HepG2 (cell line): ENCODE results near the gene SUPT4H1. TPM values are rescaled to one million over a fixed set of nuclear protein-coding genes. Genes with fewer than 3 reads are reported as not detected.

ENCODE experiments used
- HNRNPL ChIP-seq: fragments of 200-400 bp; formaldehyde crosslinking; IDR thresholded peaks from 2 replicates; pipeline ENCODE4 v1.6.1; 2017; ENCODE audit warnings: mild to moderate bottlenecking, low read depth, low read length
- KLF9 ChIP-seq: IDR thresholded peaks from 2 replicates; pipeline ENCODE4 v1.6.1; 2016; ENCODE audit warnings: low read depth
- MEIS1 ChIP-seq: sonication (generic); formaldehyde crosslinking; IDR thresholded peaks from 2 replicates; pipeline ENCODE4 v1.9.0; 2021; ENCODE audit warnings: mild to moderate bottlenecking, missing genetic modification reagents, moderate library complexity, borderline replicate concordance
- PHF8 ChIP-seq: sonication (generic); formaldehyde crosslinking; IDR thresholded peaks from 2 replicates; pipeline ENCODE4 v1.5.0; 2020; ENCODE audit warnings: missing genetic modification reagents
- TRIM24 ChIP-seq: sonication (generic); formaldehyde crosslinking; IDR thresholded peaks from 2 replicates; pipeline ENCODE4 v1.8.0; 2022; ENCODE audit warnings: mild to moderate bottlenecking, missing genetic modification reagents
- ZFX ChIP-seq: sonication (generic); formaldehyde crosslinking; IDR thresholded peaks from 2 replicates; pipeline ENCODE4 v1.4.0; 2020; ENCODE audit warnings: mild to moderate bottlenecking, low read depth, missing genetic modification reagents, moderate library complexity
- ZFY ChIP-seq: sonication (generic); formaldehyde crosslinking; IDR thresholded peaks from 2 replicates; pipeline ENCODE4 v1.4.0; 2020; ENCODE audit warnings: missing genetic modification reagents
- ZNF20 ChIP-seq: sonication (generic); formaldehyde crosslinking; IDR thresholded peaks from 2 replicates; pipeline ENCODE4 v1.4.0; 2020; ENCODE audit warnings: mild to moderate bottlenecking, moderate library complexity, missing genetic modification reagents
- ZNF451 ChIP-seq: sonication (generic); formaldehyde crosslinking; IDR thresholded peaks from 2 replicates; pipeline ENCODE4 v1.5.0; 2020; ENCODE audit warnings: mild to moderate bottlenecking, missing genetic modification reagents
- polyA plus RNA-seq, 8 experiments: library from polyadenylated mRNA; depleted of rRNA in 3 of 8; stranded (reverse) in 7 of 8; unstranded in 1 of 8; fragments of >200 nt; fragmentation: Illumina TruSeq in 4 of 8; extraction: Trizol in 4 of 8; gene quantifications; 2 replicates each; pipeline versions ENCODE4 v1.2.1 to v1.2.3, GENCODE V29; 2011 to 2016; ENCODE audit warnings: low read depth in 4 of 8, missing spikeins in 1 of 8, mixed read lengths in 1 of 8; ENCODE audit not compliant: insufficient read depth in 1 of 8
- total RNA-seq, 5 experiments: library from RNA; depleted of rRNA; stranded (reverse); fragments of >200 nt; fragmentation: Illumina TruSeq; extraction: Trizol; gene quantifications; 2 replicates each; pipeline ENCODE4 v1.2.3, GENCODE V29; 2016; ENCODE audit warnings: low read depth in 1 of 5
- TF ChIP-seq, protein P1 (sequence below): sonication (generic); formaldehyde crosslinking; IDR thresholded peaks from 2 replicates; pipeline ENCODE4 v1.4.0; 2020; ENCODE audit warnings: mild to moderate bottlenecking, missing genetic modification reagents
- TF ChIP-seq, protein P2 (sequence below), 2 experiments: IDR thresholded peaks; 2 replicates each; pipeline ENCODE4 v1.6.1; 2011 to 2012; ENCODE audit warnings: low read length in 2 of 2, borderline replicate concordance in 1 of 2, low read depth in 1 of 2, mild to moderate bottlenecking in 1 of 2, moderate library complexity in 1 of 2
- TF ChIP-seq, protein P3 (sequence below): sonication (generic); formaldehyde crosslinking; IDR thresholded peaks from 2 replicates; pipeline ENCODE4 v1.8.1; 2022; ENCODE audit warnings: mild to moderate bottlenecking, missing genetic modification reagents
- TF ChIP-seq, protein P4 (sequence below): sonication (generic); formaldehyde crosslinking; IDR thresholded peaks from 2 replicates; pipeline ENCODE4 v1.8.0; 2022; ENCODE audit warnings: missing genetic modification reagents, mild to moderate bottlenecking, inconsistent platforms, borderline replicate concordance
- TF ChIP-seq, protein P5 (sequence below): IDR thresholded peaks from 2 replicates; pipeline ENCODE4 v1.6.1; 2016; ENCODE audit warnings: missing compliant biosample characterization, missing genetic modification reagents, borderline replicate concordance

SUPT4H1 gene
- total and polyA plus RNA-seq, 2 of the 13 experiments (the other 11 are each of a cell fraction or from before 2014, with no cell fraction given), result 155 to 244 TPM

DNA sequence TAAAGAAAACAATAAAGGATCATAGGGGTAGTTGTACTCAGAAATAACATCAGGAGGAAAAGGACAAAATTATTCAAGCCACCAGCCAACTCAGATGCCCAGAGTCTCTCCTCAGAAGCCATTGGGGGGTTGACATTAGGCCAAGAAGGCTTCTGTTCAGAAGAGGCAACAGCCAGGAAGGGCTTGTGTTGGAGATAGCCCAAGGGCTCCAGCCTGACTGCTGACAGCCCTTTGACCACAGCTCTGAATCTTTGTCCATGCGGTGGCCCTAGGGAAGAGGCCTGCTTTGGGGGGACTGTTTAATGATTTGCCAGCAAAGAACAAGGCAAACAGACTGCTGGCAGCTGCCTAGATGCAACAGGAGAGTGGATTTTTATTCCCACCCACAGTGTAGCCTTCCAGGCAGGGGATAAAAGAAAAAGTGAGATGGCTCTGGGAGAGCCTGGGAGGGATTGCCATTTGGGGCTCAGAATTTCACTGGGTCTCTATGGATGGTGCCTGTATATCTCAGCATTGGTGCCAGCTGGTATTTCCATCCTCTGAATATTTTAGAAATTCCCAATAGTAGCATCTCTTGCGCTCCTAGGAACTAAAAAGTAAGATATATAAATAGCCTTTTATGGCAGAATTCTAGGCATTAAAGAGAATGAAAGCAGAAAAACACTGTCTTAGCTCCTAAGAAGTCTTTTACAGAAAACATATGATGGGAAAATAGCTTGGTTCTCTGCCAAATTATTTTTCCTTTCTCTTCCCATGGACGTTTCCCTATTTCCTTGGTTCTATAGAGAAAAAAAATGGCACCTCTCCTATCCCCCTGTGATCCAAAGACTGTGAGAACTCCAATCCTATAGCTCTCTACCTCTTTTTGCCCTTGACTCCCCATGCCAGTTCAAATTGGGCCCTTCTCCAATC, 29.4 kb upstream of the SUPT4H1 start (continued):
- TF ChIP-seq ZNF451 (CRISPR knock-in tag) (0 out of 2 replicates have a peak, but pooled peaks have one; percentile 31), PHF8 (CRISPR knock-in tag) (peak; percentile 50; the same call in 1 of the 2 replicates), TRIM24 (CRISPR knock-in tag) (no peak), ZFX (peak; percentile 87), HNRNPL (no peak), MEIS1 (peak; percentile 89; the same call in 1 of the 2 replicates), ZFY (peak; percentile 81), ZNF20 (CRISPR knock-in tag) (no peak), KLF9 (0 out of 2 replicates have a peak, but pooled peaks have one; percentile 69)
- TF ChIP-seq, protein P1, sequence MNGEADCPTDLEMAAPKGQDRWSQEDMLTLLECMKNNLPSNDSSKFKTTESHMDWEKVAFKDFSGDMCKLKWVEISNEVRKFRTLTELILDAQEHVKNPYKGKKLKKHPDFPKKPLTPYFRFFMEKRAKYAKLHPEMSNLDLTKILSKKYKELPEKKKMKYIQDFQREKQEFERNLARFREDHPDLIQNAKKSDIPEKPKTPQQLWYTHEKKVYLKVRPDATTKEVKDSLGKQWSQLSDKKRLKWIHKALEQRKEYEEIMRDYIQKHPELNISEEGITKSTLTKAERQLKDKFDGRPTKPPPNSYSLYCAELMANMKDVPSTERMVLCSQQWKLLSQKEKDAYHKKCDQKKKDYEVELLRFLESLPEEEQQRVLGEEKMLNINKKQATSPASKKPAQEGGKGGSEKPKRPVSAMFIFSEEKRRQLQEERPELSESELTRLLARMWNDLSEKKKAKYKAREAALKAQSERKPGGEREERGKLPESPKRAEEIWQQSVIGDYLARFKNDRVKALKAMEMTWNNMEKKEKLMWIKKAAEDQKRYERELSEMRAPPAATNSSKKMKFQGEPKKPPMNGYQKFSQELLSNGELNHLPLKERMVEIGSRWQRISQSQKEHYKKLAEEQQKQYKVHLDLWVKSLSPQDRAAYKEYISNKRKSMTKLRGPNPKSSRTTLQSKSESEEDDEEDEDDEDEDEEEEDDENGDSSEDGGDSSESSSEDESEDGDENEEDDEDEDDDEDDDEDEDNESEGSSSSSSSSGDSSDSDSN (CRISPR knock-in tag), result peak; percentile 66
- TF ChIP-seq, protein P2, sequence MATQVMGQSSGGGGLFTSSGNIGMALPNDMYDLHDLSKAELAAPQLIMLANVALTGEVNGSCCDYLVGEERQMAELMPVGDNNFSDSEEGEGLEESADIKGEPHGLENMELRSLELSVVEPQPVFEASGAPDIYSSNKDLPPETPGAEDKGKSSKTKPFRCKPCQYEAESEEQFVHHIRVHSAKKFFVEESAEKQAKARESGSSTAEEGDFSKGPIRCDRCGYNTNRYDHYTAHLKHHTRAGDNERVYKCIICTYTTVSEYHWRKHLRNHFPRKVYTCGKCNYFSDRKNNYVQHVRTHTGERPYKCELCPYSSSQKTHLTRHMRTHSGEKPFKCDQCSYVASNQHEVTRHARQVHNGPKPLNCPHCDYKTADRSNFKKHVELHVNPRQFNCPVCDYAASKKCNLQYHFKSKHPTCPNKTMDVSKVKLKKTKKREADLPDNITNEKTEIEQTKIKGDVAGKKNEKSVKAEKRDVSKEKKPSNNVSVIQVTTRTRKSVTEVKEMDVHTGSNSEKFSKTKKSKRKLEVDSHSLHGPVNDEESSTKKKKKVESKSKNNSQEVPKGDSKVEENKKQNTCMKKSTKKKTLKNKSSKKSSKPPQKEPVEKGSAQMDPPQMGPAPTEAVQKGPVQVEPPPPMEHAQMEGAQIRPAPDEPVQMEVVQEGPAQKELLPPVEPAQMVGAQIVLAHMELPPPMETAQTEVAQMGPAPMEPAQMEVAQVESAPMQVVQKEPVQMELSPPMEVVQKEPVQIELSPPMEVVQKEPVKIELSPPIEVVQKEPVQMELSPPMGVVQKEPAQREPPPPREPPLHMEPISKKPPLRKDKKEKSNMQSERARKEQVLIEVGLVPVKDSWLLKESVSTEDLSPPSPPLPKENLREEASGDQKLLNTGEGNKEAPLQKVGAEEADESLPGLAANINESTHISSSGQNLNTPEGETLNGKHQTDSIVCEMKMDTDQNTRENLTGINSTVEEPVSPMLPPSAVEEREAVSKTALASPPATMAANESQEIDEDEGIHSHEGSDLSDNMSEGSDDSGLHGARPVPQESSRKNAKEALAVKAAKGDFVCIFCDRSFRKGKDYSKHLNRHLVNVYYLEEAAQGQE (IDR thresholded peaks at IDR 0.05; ENCODE audit: borderline replicate concordance in 1 of 2, low read depth in 1 of 2, low read length in 2 of 2), result peak in 1 of 2 experiments; percentile 80; a peak in 1 of 4 replicates
- TF ChIP-seq, protein P3, sequence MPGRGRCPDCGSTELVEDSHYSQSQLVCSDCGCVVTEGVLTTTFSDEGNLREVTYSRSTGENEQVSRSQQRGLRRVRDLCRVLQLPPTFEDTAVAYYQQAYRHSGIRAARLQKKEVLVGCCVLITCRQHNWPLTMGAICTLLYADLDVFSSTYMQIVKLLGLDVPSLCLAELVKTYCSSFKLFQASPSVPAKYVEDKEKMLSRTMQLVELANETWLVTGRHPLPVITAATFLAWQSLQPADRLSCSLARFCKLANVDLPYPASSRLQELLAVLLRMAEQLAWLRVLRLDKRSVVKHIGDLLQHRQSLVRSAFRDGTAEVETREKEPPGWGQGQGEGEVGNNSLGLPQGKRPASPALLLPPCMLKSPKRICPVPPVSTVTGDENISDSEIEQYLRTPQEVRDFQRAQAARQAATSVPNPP (CRISPR knock-in tag), result 0 out of 2 replicates have a peak, but pooled peaks have one; percentile 69
- TF ChIP-seq, protein P4, sequence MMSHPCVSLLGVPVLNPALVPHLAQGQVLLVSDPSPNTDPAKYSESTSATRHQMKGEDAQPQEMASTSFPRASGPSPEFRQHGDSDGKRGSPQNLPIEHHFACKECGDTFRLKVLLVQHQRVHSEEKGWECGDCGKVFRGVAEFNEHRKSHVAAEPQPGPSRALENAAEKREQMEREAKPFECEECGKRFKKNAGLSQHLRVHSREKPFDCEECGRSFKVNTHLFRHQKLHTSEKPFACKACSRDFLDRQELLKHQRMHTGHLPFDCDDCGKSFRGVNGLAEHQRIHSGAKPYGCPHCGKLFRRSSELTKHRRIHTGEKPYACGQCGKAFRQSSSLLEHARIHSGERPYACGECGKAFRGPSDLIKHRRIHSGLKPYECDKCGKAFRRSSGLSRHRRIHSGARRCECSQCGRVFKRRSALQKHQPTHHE (CRISPR knock-in tag), result peak; percentile 63; the same call in 1 of the 2 replicates
- TF ChIP-seq, protein P5, sequence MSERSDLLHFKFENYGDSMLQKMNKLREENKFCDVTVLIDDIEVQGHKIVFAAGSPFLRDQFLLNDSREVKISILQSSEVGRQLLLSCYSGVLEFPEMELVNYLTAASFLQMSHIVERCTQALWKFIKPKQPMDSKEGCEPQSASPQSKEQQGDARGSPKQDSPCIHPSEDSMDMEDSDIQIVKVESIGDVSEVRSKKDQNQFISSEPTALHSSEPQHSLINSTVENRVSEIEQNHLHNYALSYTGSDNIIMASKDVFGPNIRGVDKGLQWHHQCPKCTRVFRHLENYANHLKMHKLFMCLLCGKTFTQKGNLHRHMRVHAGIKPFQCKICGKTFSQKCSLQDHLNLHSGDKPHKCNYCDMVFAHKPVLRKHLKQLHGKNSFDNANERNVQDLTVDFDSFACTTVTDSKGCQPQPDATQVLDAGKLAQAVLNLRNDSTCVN (CRISPR knock-in tag), result peak; percentile 92
